ENCODE measurements around the gene DUSP6. TPM values are rescaled to one million over a fixed set of nuclear protein-coding genes. Genes with fewer than 3 reads are reported as not detected.

Gene DUSP6
- total and polyA plus RNA-seq, 10 of the 15 experiments (the other 5 are each of a cell fraction or from before 2014, with no cell fraction given), result 0.02 to 0.69 (median 0.07) TPM; not detected in 1

DNA sequence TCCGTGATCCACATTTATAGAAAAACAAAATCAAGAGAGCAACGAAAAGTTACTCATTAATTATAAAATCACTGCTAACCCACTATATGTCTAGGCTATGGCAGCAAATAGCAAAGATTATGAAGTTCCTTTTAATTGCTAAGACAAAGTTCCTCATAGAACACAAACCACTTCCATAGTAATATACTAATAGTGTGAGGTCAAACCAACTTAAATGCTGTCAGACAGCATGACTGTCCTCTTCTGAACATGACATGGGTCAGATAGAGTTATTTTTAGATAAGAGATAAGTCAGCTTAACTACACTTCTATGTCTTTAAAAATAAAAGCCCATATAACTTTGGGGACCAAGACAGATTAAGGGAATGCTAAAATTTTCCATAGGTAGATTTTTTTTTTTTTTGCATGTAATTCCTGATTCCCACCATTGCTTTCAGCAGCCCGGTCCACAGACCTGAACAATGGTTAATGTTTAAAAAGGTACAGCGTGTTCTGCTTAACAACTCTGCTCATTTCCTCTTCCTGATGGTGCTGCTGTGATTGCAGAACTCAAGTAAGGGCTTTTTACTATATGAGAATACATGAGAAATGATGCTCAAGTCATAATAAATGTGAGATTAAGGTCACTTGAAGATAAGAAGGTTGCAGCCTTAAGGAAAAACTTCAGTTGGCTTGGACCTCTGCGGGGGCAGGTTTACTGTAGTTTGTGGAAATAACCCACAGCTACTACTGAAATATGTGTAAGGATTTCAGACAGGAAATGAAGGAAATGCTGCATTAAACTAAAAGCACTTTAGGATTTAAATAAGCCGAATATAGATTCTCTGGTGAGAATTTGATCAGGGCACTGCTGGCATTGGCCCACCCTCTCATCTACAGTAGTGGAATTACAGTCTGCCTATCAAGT, 37.7 kb upstream of the DUSP6 start:
- BruUV-seq (replicated peaks), result no TSS peak

DNA sequence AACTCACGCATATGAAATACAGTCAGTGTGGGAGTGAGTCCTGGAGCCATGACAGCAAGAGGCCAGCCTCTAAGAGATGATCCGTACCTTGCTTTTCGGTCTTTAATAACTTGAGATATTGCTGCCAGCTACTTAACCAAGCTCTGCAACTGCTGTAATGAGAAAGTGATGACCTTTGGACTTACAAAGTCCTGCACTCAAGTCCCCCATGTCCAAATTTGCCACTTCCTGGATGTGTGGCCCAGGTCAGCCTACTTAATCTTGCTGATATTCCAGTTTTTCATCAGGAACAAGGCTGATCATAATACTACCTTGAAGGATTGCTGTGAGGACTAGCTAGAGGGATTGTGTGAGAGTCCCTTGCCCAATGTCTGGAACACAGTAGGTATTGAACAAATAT, 33.8 kb upstream of the DUSP6 start:
- Histone ChIP-seq H3K9ac (ENCODE audit: control insufficient read depth, insufficient read depth, low read length) (no peak overlapping the region), H3K27me3 (replicated peaks in 1 of 2; ENCODE audit: control insufficient read depth in 2 of 2, insufficient read depth in 2 of 2, low read length in 1 of 2) (no peaks in the 10 kb centered on the region), H3K4me2 (ENCODE audit: control insufficient read depth, insufficient read depth) (no peak overlapping the region), H3K27ac (ENCODE audit: control insufficient read depth, insufficient read depth) (no peak overlapping the region), H2AFZ (ENCODE audit: control insufficient read depth, low read depth, low read length) (no peak overlapping the region), H3K4me3 (no peak overlapping the region), H3K79me2 (ENCODE audit: control insufficient read depth, insufficient read depth, low read length) (no peaks in the 10 kb centered on the region), H3K9me3 (replicated peaks; ENCODE audit: control insufficient read depth, insufficient read depth, low read length) (no peaks in the 10 kb centered on the region), H3K4me1 (ENCODE audit: control insufficient read depth, insufficient read depth, low read length) (no peaks in the 10 kb centered on the region), H4K20me1 (ENCODE audit: control insufficient read depth, insufficient read depth) (no peaks in the 10 kb centered on the region), H3K36me3 (ENCODE audit: control insufficient read depth in 2 of 2, insufficient read depth in 2 of 2, low read length in 1 of 2) (no peaks in the 10 kb centered on the region)
- ChIA-PET CTCF (interaction anchor here (0.5 kb wide), 1 partner anchor 143 kb away, joined by 3 read pairs; no protein-coding TSS in a partner anchor), POLR2A (no interaction called here), RAD21 (ENCODE audit: unreplicated experiment) (no interaction called here), SMC1A (ENCODE audit: uncharacterized antibody, unreplicated experiment) (interaction anchor here (0.8 kb wide), 1 partner anchor 256 kb away, joined by 3 read pairs; no protein-coding TSS in a partner anchor)
- no peak for DNase-seq (ENCODE audit: low read depth, low spot score)
- intact Hi-C loops (cut with micrococcal nuclease; ENCODE audit: unreplicated experiment), result no loop called here
- in situ Hi-C loops (cut with MboI), result no loop called here
- no TSS peak for BruUV-seq (replicated peaks)
- TF ChIP-seq ETV6 (conservative IDR thresholded peaks at IDR 0.05 in 1 of 2, IDR thresholded peaks at IDR 0.05 in 1 of 2; ENCODE audit: borderline replicate concordance in 1 of 2, low read depth in 1 of 2) (no peak), CHD1 (IDR thresholded peaks at IDR 0.05; ENCODE audit: low read depth, low read length) (no peak), IRF4 (IDR thresholded peaks at IDR 0.05; ENCODE audit: low read depth, low read length) (no peak), EGR1 (IDR thresholded peaks at IDR 0.05; ENCODE audit: borderline replicate concordance in 1 of 2, low read depth in 2 of 2, low read length in 2 of 2) (no peak), NFXL1 (IDR thresholded peaks at IDR 0.05; ENCODE audit: borderline replicate concordance) (no peak), CHD2 (IDR thresholded peaks at IDR 0.05; ENCODE audit: borderline replicate concordance, low read depth, low read length) (no peak), CBX3 (IDR thresholded peaks at IDR 0.05; ENCODE audit: borderline replicate concordance, low read depth) (no peak), HDAC2 (IDR thresholded peaks at IDR 0.05) (no peak)
- TF ChIP-seq, protein P1, sequence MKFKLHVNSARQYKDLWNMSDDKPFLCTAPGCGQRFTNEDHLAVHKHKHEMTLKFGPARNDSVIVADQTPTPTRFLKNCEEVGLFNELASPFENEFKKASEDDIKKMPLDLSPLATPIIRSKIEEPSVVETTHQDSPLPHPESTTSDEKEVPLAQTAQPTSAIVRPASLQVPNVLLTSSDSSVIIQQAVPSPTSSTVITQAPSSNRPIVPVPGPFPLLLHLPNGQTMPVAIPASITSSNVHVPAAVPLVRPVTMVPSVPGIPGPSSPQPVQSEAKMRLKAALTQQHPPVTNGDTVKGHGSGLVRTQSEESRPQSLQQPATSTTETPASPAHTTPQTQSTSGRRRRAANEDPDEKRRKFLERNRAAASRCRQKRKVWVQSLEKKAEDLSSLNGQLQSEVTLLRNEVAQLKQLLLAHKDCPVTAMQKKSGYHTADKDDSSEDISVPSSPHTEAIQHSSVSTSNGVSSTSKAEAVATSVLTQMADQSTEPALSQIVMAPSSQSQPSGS (IDR thresholded peaks at IDR 0.05; ENCODE audit: low read length), result no peak
- ATAC-seq, result no peak
- no peak for FAIRE-seq
- WGBS (ENCODE audit: insufficient coverage, insufficient replicate concordance, low lambda C conversion rate, missing lambda C conversion rate), result 57% methylated on average over 3 of the region's 3 CpGs

More for the DNA sequence above, 37.7 kb upstream of the DUSP6 start:
- ChIA-PET CTCF (no interaction called here), POLR2A (no interaction called here), RAD21 (ENCODE audit: unreplicated experiment) (no interaction called here), SMC1A (ENCODE audit: uncharacterized antibody, unreplicated experiment) (interaction anchor here (0.6 kb wide), 1 partner anchor 149 kb away, joined by 3 read pairs; no protein-coding TSS in a partner anchor)
- WGBS (ENCODE audit: insufficient coverage, insufficient replicate concordance, low lambda C conversion rate, missing lambda C conversion rate), result 28% methylated on average over 6 of the region's 6 CpGs
- Histone ChIP-seq H3K36me3 (ENCODE audit: control insufficient read depth in 2 of 2, insufficient read depth in 2 of 2, low read length in 1 of 2) (no peaks in the 10 kb centered on the region), H3K27me3 (replicated peaks in 1 of 2; ENCODE audit: control insufficient read depth in 2 of 2, insufficient read depth in 2 of 2, low read length in 1 of 2) (no peaks in the 10 kb centered on the region), H2AFZ (ENCODE audit: control insufficient read depth, low read depth, low read length) (no peak overlapping the region), H3K9ac (ENCODE audit: control insufficient read depth, insufficient read depth, low read length) (no peak overlapping the region), H3K79me2 (ENCODE audit: control insufficient read depth, insufficient read depth, low read length) (no peaks in the 10 kb centered on the region), H4K20me1 (ENCODE audit: control insufficient read depth, insufficient read depth) (no peaks in the 10 kb centered on the region), H3K4me3 (no peak overlapping the region), H3K9me3 (replicated peaks; ENCODE audit: control insufficient read depth, insufficient read depth, low read length) (no peaks in the 10 kb centered on the region), H3K4me2 (ENCODE audit: control insufficient read depth, insufficient read depth) (no peak overlapping the region), H3K27ac (ENCODE audit: control insufficient read depth, insufficient read depth) (no peak overlapping the region), H3K4me1 (ENCODE audit: control insufficient read depth, insufficient read depth, low read length) (no peaks in the 10 kb centered on the region)
- FAIRE-seq, result peak; percentile 44
- intact Hi-C loops (cut with micrococcal nuclease; ENCODE audit: unreplicated experiment) (no loop called here), in situ Hi-C loops (cut with MboI) (no loop called here)
- TF ChIP-seq YBX1 (IDR thresholded peaks at IDR 0.05), result no peak
- TF ChIP-seq RFX5 (IDR thresholded peaks at IDR 0.05; ENCODE audit: low read depth, low read length), result no peak
- TF ChIP-seq MYB (IDR thresholded peaks at IDR 0.05; ENCODE audit: borderline replicate concordance, low read depth, low read length), result no peak
- no peak for DNase-seq (ENCODE audit: low read depth, low spot score)
- no peak; the same call in 2 of the 3 replicates for ATAC-seq
